ENCODE data around the gene DPP7. TPM values are rescaled to one million over a fixed set of nuclear protein-coding genes. Genes with fewer than 3 reads are reported as not detected.

DPP7 gene
- total and polyA plus RNA-seq, 2 of the 8 experiments (the other 6 are each of a cell fraction or from before 2014, with no cell fraction given): 21.2 to 26.8 TPM

DNA sequence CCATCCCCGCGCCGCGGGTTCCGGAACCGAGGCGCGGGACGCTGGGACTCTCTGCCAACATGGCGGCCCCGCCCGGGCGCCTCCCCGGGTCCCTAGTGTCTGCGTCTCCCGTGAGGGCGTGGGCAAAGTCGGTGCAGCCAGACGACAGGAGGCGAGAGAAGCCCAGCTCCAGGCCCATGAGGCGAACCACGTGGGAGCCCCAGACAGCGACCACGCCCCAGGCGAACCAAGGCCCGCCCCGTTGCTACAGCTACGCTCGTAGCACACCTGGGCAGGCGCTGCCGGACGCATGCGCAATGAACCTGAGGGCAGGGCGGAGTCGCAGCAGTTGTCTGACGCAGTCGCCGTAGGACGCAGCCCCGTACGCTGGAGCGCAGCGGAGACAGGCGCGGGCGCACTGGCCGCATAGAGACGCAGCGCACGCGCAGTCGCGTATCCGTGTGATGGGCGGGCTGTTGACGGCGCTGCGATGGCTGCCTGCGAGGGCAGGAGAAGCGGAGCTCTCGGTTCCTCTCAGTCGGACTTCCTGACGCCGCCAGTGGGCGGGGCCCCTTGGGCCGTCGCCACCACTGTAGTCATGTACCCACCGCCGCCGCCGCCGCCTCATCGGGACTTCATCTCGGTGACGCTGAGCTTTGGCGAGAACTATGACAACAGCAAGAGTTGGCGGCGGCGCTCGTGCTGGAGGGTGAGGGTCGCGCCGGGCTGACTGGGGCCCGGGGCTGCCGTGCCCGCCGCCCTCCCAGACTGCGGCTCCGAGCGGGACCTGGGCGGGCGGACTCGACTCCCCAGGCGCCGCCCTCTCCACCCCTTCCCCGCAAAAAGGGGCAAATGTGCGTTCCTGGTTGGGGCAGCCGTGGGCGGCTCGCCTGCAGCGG lies 27.8 kb downstream of the DPP7 start, which contains the start of gene MAN1B1 (continued):
- peak; percentile 10 for TF ChIP-seq ASH2L (IDR thresholded peaks at IDR 0.05; ENCODE audit: low read length)
- no peak for TF ChIP-seq JUN (IDR thresholded peaks at IDR 0.05; ENCODE audit: low read depth, low read length)
- TF ChIP-seq CBX8 (IDR thresholded peaks at IDR 0.05; ENCODE audit: borderline replicate concordance, low read depth, low read length): no peak
- peak; percentile 98 for TF ChIP-seq NRF1 (IDR thresholded peaks at IDR 0.05; ENCODE audit: low read depth, low read length)
- TF ChIP-seq CHD1 (IDR thresholded peaks at IDR 0.05; ENCODE audit: low read depth, low read length): no peak
- no peak for TF ChIP-seq RFX5 (IDR thresholded peaks at IDR 0.05; ENCODE audit: borderline replicate concordance, low read depth, low read length)
- no peak for TF ChIP-seq BRCA1 (IDR thresholded peaks at IDR 0.05; ENCODE audit: low read depth, low read length)
- TF ChIP-seq, protein P1, sequence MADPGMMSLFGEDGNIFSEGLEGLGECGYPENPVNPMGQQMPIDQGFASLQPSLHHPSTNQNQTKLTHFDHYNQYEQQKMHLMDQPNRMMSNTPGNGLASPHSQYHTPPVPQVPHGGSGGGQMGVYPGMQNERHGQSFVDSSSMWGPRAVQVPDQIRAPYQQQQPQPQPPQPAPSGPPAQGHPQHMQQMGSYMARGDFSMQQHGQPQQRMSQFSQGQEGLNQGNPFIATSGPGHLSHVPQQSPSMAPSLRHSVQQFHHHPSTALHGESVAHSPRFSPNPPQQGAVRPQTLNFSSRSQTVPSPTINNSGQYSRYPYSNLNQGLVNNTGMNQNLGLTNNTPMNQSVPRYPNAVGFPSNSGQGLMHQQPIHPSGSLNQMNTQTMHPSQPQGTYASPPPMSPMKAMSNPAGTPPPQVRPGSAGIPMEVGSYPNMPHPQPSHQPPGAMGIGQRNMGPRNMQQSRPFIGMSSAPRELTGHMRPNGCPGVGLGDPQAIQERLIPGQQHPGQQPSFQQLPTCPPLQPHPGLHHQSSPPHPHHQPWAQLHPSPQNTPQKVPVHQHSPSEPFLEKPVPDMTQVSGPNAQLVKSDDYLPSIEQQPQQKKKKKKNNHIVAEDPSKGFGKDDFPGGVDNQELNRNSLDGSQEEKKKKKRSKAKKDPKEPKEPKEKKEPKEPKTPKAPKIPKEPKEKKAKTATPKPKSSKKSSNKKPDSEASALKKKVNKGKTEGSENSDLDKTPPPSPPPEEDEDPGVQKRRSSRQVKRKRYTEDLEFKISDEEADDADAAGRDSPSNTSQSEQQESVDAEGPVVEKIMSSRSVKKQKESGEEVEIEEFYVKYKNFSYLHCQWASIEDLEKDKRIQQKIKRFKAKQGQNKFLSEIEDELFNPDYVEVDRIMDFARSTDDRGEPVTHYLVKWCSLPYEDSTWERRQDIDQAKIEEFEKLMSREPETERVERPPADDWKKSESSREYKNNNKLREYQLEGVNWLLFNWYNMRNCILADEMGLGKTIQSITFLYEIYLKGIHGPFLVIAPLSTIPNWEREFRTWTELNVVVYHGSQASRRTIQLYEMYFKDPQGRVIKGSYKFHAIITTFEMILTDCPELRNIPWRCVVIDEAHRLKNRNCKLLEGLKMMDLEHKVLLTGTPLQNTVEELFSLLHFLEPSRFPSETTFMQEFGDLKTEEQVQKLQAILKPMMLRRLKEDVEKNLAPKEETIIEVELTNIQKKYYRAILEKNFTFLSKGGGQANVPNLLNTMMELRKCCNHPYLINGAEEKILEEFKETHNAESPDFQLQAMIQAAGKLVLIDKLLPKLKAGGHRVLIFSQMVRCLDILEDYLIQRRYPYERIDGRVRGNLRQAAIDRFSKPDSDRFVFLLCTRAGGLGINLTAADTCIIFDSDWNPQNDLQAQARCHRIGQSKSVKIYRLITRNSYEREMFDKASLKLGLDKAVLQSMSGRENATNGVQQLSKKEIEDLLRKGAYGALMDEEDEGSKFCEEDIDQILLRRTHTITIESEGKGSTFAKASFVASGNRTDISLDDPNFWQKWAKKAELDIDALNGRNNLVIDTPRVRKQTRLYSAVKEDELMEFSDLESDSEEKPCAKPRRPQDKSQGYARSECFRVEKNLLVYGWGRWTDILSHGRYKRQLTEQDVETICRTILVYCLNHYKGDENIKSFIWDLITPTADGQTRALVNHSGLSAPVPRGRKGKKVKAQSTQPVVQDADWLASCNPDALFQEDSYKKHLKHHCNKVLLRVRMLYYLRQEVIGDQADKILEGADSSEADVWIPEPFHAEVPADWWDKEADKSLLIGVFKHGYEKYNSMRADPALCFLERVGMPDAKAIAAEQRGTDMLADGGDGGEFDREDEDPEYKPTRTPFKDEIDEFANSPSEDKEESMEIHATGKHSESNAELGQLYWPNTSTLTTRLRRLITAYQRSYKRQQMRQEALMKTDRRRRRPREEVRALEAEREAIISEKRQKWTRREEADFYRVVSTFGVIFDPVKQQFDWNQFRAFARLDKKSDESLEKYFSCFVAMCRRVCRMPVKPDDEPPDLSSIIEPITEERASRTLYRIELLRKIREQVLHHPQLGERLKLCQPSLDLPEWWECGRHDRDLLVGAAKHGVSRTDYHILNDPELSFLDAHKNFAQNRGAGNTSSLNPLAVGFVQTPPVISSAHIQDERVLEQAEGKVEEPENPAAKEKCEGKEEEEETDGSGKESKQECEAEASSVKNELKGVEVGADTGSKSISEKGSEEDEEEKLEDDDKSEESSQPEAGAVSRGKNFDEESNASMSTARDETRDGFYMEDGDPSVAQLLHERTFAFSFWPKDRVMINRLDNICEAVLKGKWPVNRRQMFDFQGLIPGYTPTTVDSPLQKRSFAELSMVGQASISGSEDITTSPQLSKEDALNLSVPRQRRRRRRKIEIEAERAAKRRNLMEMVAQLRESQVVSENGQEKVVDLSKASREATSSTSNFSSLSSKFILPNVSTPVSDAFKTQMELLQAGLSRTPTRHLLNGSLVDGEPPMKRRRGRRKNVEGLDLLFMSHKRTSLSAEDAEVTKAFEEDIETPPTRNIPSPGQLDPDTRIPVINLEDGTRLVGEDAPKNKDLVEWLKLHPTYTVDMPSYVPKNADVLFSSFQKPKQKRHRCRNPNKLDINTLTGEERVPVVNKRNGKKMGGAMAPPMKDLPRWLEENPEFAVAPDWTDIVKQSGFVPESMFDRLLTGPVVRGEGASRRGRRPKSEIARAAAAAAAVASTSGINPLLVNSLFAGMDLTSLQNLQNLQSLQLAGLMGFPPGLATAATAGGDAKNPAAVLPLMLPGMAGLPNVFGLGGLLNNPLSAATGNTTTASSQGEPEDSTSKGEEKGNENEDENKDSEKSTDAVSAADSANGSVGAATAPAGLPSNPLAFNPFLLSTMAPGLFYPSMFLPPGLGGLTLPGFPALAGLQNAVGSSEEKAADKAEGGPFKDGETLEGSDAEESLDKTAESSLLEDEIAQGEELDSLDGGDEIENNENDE (IDR thresholded peaks at IDR 0.05; ENCODE audit: insufficient replicate concordance, low read length): no peak
- no peak for TF ChIP-seq ZNF274 (IDR thresholded peaks at IDR 0.05; ENCODE audit: borderline replicate concordance, extremely low read depth, low read length)
- no peak for TF ChIP-seq SUZ12 (IDR thresholded peaks at IDR 0.05; ENCODE audit: low read length)
- no peak; the same call in 1 of the 2 replicates for TF ChIP-seq TBP (IDR thresholded peaks at IDR 0.05; ENCODE audit: low read depth, low read length)
